Spleen (tissue), 11 donors: ENCODE data around the gene EDN2. TPM values are rescaled to one million over a fixed set of nuclear protein-coding genes. Genes with fewer than 3 reads are reported as not detected.

Experiments used
- DNase-seq: peaks from one replicate; pipeline ENCODE4 v3.0.0-alpha.2; 2020
- H3K27ac ChIP-seq, 8 donors: fragments of 200-600 bp; sonication (generic) in 7 of 8; 1 replicate in 4 of 8; 2 replicates in 4 of 8; pipeline versions ENCODE4 v1.5.0 to v1.8.0; 2016 to 2021; ENCODE audit warnings: inconsistent platforms in 4 of 8, mild to moderate bottlenecking in 4 of 8, moderate library complexity in 1 of 8
- H3K27me3 ChIP-seq, 7 donors: fragments of 200-600 bp; sonication (generic) in 6 of 7; replicated peaks in 1 of 7; 1 replicate in 4 of 7; 2 replicates in 3 of 7; pipeline versions ENCODE4 v1.5.0 to v1.8.0; 2016 to 2021; ENCODE audit warnings: inconsistent platforms in 3 of 7, mild to moderate bottlenecking in 1 of 7
- H3K36me3 ChIP-seq, 6 donors: fragments of 200-600 bp; sonication (generic) in 5 of 6; 1 replicate in 4 of 6; 2 replicates in 2 of 6; pipeline versions ENCODE4 v1.5.0 to v1.8.0; 2016 to 2021; ENCODE audit warnings: inconsistent platforms in 2 of 6
- H3K4me1 ChIP-seq, 6 donors: fragments of 200-600 bp; sonication (generic) in 5 of 6; 1 replicate in 3 of 6; 2 replicates in 3 of 6; pipeline versions ENCODE4 v1.5.0 to v1.8.0; 2016 to 2021; ENCODE audit warnings: inconsistent platforms in 3 of 6
- H3K4me3 ChIP-seq, 8 donors: fragments of 200-600 bp; sonication (generic) in 7 of 8; 1 replicate in 4 of 8; 2 replicates in 4 of 8; pipeline versions ENCODE4 v1.5.0 to v1.8.0; 2016 to 2021; ENCODE audit warnings: inconsistent platforms in 4 of 8, mild to moderate bottlenecking in 4 of 8, moderate library complexity in 2 of 8
- H3K9me3 ChIP-seq, 8 donors: fragments of 200-600 bp; sonication (generic) in 7 of 8; 1 replicate in 4 of 8; 2 replicates in 4 of 8; pipeline versions ENCODE4 v1.5.0 to v1.8.0; 2016 to 2021; ENCODE audit warnings: inconsistent platforms in 4 of 8
- POLR2A ChIP-seq, 3 donors: fragments of 450-650 bp; IDR thresholded peaks; one replicate each; pipeline ENCODE4 v1.5.1; 2017; ENCODE audit warnings: antibody characterized with exemption in 3 of 3, mild to moderate bottlenecking in 1 of 3
- POLR2AphosphoS5 ChIP-seq, 3 donors: sonication (generic); formaldehyde crosslinking; IDR thresholded peaks; one replicate each; pipeline ENCODE4 v1.5.1; 2017; ENCODE audit warnings: antibody characterized with exemption in 3 of 3
- WGBS, 5 donors: extraction: QIAGEN DNeasy Blood & Tissue Kit in 3 of 5; methylation state at CpG; one replicate each; pipeline versions ENCODE4 v1.1.5 to v1.1.7; 2013 to 2018; 5-methylcytosine and 5-hydroxymethylcytosine counted together
- intact Hi-C: fragments of 100-400 bp; cut with DNase I; formaldehyde crosslinking; loops from one replicate; pipeline ENCODE4 v1.15.0; 2023; ENCODE audit warnings: low total_unique reads
- polyA plus RNA-seq, 3 donors: library from polyadenylated mRNA; stranded (reverse); fragments of 200-250 nt; gene quantifications; one replicate each; pipeline ENCODE4 v1.2.1, GENCODE V29; 2013
- total RNA-seq, 7 donors: library from RNA; depleted of rRNA in 3 of 7; stranded (reverse); fragments of >200 nt in 3 of 7; fragmentation: NEBNext Ultra II Directional in 4 of 7; extraction: Animal tissue kit (Norgen Biotek cat#: 25700) in 4 of 7; gene quantifications; one replicate each; pipeline versions ENCODE4 v1.1.0 to v1.2.1, GENCODE V29; 2016 to 2021
- TF ChIP-seq, protein P1 (sequence below), 11 experiments: fragments of 200-600 bp in 7 of 11; fragments of 450-650 bp in 4 of 11; sonication (generic) in 4 of 11; IDR thresholded peaks in 8 of 11; conservative IDR thresholded peaks in 3 of 11; 1 replicate in 7 of 11; 2 replicates in 4 of 11; pipeline versions ENCODE4 v1.4.0 to v1.8.0; 2016 to 2021; ENCODE audit warnings: antibody characterized with exemption in 11 of 11, inconsistent platforms in 4 of 11, mild to moderate bottlenecking in 1 of 11
- donor health status: healthy with polysubstance abuse.
- donor health status: DM: no; HTN: no; CAD: no; lungs with moderate emphysema.
- donor health status: DM: no; HTN: no; CAD: no.
- donor health status: Bipolar disorder and iron deficiency.
- donor health status: healthy.
- donor health status: DM: no; HTN: no; CAD: no.
- donor health status: DM: yes; HTN: yes; CAD: no.

Gene EDN2
- total and polyA plus RNA-seq, 10 donors: not detected

GRCh38 chr1:41524676-41525675 is 40.5 kb upstream of the EDN2 start:
- WGBS, 5 donors: 89 to 95% (median 93%) methylated on average over 27 to 30 of the region's 30 CpGs
- TF ChIP-seq, protein P1, sequence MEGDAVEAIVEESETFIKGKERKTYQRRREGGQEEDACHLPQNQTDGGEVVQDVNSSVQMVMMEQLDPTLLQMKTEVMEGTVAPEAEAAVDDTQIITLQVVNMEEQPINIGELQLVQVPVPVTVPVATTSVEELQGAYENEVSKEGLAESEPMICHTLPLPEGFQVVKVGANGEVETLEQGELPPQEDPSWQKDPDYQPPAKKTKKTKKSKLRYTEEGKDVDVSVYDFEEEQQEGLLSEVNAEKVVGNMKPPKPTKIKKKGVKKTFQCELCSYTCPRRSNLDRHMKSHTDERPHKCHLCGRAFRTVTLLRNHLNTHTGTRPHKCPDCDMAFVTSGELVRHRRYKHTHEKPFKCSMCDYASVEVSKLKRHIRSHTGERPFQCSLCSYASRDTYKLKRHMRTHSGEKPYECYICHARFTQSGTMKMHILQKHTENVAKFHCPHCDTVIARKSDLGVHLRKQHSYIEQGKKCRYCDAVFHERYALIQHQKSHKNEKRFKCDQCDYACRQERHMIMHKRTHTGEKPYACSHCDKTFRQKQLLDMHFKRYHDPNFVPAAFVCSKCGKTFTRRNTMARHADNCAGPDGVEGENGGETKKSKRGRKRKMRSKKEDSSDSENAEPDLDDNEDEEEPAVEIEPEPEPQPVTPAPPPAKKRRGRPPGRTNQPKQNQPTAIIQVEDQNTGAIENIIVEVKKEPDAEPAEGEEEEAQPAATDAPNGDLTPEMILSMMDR (IDR thresholded peaks at IDR 0.05 in 8 of 11, conservative IDR thresholded peaks at IDR 0.05 in 3 of 11): no peak
- TF ChIP-seq POLR2A (IDR thresholded peaks at IDR 0.05) (no peak), POLR2AphosphoS5 (IDR thresholded peaks at IDR 0.05) (no peak)
- no peaks in the 10 kb centered on the region for H3K4me1 ChIP-seq
- H3K4me3 ChIP-seq: no peak overlapping the region
- no peaks in the 10 kb centered on the region for H3K27me3 ChIP-seq
- peaks cover 0 to 45% (median 9%) of the 10 kb centered on the region in 6 donors for H3K36me3 ChIP-seq
- no peaks in the 10 kb centered on the region for H3K9me3 ChIP-seq
- intact Hi-C loops: no loop called here
- H3K27ac ChIP-seq: no peak overlapping the region
- DNase-seq: no peak

DNA sequence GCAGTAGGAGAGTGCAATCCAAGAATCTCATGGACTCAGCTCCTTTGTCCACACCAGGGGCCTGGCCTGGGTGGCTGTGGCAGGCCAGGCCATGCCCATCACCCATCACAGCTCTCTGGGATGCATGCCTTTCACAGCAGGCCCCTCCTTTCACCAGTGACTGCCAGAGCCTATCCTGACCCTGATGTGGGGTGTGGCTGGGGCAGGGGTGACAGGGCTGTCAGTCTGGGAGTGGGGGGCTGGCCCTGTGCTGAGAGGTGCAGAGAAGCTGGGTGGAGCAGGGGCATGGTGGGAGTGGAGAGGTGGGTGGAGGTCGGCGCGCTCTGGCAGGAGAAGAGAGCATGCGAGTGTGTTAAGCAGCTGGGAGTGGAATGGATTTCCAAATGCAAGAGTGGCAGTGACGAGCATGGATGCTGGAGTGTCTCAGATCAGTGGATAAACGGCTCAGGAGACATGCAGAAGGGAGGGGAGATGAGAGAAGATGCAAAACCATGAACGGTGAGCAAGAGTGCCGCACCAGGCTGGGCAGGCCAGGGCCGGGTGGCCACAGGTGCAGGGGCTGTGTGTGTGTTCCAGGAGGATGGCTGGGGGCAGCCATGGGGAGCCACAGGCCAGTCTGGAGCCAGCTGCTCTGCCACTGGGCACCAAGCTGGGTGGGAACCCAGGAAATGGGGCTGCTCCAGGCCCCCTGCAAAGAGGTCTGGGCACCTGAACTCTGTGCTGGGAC is 39.6 kb upstream of the EDN2 start:
- TF ChIP-seq POLR2AphosphoS5 (IDR thresholded peaks at IDR 0.05) (no peak), POLR2A (IDR thresholded peaks at IDR 0.05) (no peak)
- TF ChIP-seq, protein P1 (IDR thresholded peaks at IDR 0.05 in 8 of 11, conservative IDR thresholded peaks at IDR 0.05 in 3 of 11): no peak

GRCh38 chr1:41523071-41523470 is 38.6 kb upstream of the EDN2 start:
- intact Hi-C loops: no loop called here
- TF ChIP-seq POLR2AphosphoS5 (IDR thresholded peaks at IDR 0.05): no peak
- WGBS, 5 donors: 58 to 79% (median 74%) methylated on average over 10 of the region's 10 CpGs
- no peaks in the 10 kb centered on the region for H3K4me1 ChIP-seq
- no peak overlapping the region for H3K4me3 ChIP-seq
- H3K27ac ChIP-seq: no peak overlapping the region
- H3K9me3 ChIP-seq: no peaks in the 10 kb centered on the region
- no peaks in the 10 kb centered on the region for H3K27me3 ChIP-seq
- H3K36me3 ChIP-seq: peaks cover 0 to 45% (median 9%) of the 10 kb centered on the region in 6 donors
- DNase-seq: no peak

More for the DNA sequence above, 39.6 kb upstream of the EDN2 start:
- Histone ChIP-seq H3K9me3 (no peaks in the 10 kb centered on the region), H3K27me3 (no peaks in the 10 kb centered on the region), H3K4me3 (no peak overlapping the region), H3K4me1 (no peaks in the 10 kb centered on the region), H3K27ac (no peak overlapping the region), H3K36me3 (peaks cover 0 to 45% (median 9%) of the 10 kb centered on the region in 6 donors)
- DNase-seq: no peak
- intact Hi-C loops: no loop called here
- WGBS, 5 donors: 87 to 91% (median 90%) methylated on average over 9 of the region's 9 CpGs

DNA sequence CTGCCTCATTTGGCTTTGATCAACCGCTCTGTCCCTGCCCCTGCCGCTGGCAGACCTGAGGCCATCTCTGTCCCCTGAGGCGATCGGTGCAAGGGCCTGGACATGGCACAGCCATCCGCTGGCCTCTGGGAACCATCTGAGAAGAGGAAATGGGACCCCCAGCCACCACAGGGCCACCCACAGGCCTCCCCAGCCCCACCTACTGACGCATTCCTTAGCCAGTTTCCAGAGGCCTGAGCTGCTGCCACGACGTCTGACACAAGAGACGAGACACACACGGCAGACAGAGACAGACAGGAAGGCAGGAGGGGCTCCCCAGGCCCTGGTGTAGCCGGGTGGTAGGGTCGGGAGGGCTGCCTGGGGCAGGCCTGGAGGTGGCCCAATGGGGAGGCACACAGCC is 37.3 kb upstream of the EDN2 start:
- intact Hi-C loops: no loop called here
- TF ChIP-seq, protein P1 (IDR thresholded peaks at IDR 0.05 in 8 of 11, conservative IDR thresholded peaks at IDR 0.05 in 3 of 11): no peak
- TF ChIP-seq POLR2AphosphoS5 (IDR thresholded peaks at IDR 0.05) (no peak), POLR2A (IDR thresholded peaks at IDR 0.05) (no peak)
- WGBS, 5 donors: 76 to 85% (median 82%) methylated on average over 11 to 12 of the region's 12 CpGs
- Histone ChIP-seq H3K4me3 (no peak overlapping the region), H3K27me3 (no peaks in the 10 kb centered on the region), H3K9me3 (no peaks in the 10 kb centered on the region), H3K4me1 (peaks cover 0 to 9% (median 4%) of the 10 kb centered on the region in 6 donors), H3K27ac (no peak overlapping the region), H3K36me3 (peaks cover 0 to 45% (median 9%) of the 10 kb centered on the region in 6 donors)
- no peak for DNase-seq
